OCI-LY1 (cell line): ENCODE data around the gene LSP1.

Experiments used
- H2AFZ ChIP-seq: fragments of 200-600 bp; sonication (generic), shearing (Covaris generic); 2 replicates; pipeline ENCODE4 v1.6.0; 2014; ENCODE audit warnings: antibody characterized with exemption, mild to moderate bottlenecking, low read length
- H3F3A ChIP-seq: fragments of 200-600 bp; sonication (generic), shearing (Covaris generic); 2 replicates; pipeline ENCODE4 v1.6.0; 2014; ENCODE audit warnings: mild to moderate bottlenecking, antibody characterized with exemption, low read length, moderate library complexity; ENCODE audit not compliant: insufficient read depth
- H3K27ac ChIP-seq: fragments of 200-600 bp; sonication (generic); 2 replicates; pipeline ENCODE4 v1.5.1; 2014; ENCODE audit warnings: low read length, mixed run types, mild to moderate bottlenecking, low read depth; ENCODE audit not compliant: poor library complexity, severe bottlenecking
- H3K27me3 ChIP-seq: fragments of 200-600 bp; sonication (generic); 2 replicates; pipeline ENCODE4 v1.6.0; 2014; ENCODE audit warnings: antibody characterized with exemption, mild to moderate bottlenecking, low read length, moderate library complexity; ENCODE audit not compliant: insufficient read depth
- H3K36me3 ChIP-seq: fragments of 200-600 bp; sonication (generic); 2 replicates; pipeline ENCODE4 v1.6.1; 2014; ENCODE audit warnings: mild to moderate bottlenecking, antibody characterized with exemption, low read length, moderate library complexity, mixed read lengths; ENCODE audit not compliant: insufficient read depth
- H3K4me1 ChIP-seq: fragments of 200-600 bp; sonication (generic); 2 replicates; pipeline ENCODE4 v1.5.1; 2014; ENCODE audit warnings: mild to moderate bottlenecking, low read length, moderate library complexity; ENCODE audit not compliant: insufficient read depth, severe bottlenecking
- H3K4me2 ChIP-seq: fragments of 200-600 bp; sonication (generic), shearing (Covaris generic); 2 replicates; pipeline ENCODE4 v1.6.1; 2014; ENCODE audit warnings: low read length
- H3K4me3 ChIP-seq: fragments of 200-600 bp; sonication (generic); 2 replicates; pipeline ENCODE4 v1.5.1; 2014; ENCODE audit warnings: low read length, low read depth, mild to moderate bottlenecking, mixed read lengths; ENCODE audit not compliant: poor library complexity, severe bottlenecking
- H3K79me2 ChIP-seq: fragments of 200-600 bp; shearing (Covaris generic); 2 replicates; pipeline ENCODE4 v1.6.1; 2016; ENCODE audit warnings: mixed run types, low read length, mixed read lengths; ENCODE audit not compliant: insufficient read depth
- H3K9ac ChIP-seq: fragments of 200-600 bp; sonication (generic), shearing (Covaris generic); 2 replicates; pipeline ENCODE4 v1.6.1; 2014; ENCODE audit warnings: mild to moderate bottlenecking, low read length, mixed read lengths
- H3K9me2 ChIP-seq: fragments of 200-600 bp; sonication (generic), shearing (Covaris generic); 2 replicates; pipeline ENCODE4 v1.6.1; 2014; ENCODE audit warnings: low read depth, mild to moderate bottlenecking, low read length, mixed read lengths
- H3K9me3 ChIP-seq: fragments of 200-600 bp; shearing (Covaris generic); 2 replicates; pipeline ENCODE4 v1.6.1; 2014; ENCODE audit warnings: low read length, mixed read lengths
- H4K20me1 ChIP-seq: fragments of 200-600 bp; sonication (generic), shearing (Covaris generic); 2 replicates; pipeline ENCODE4 v1.6.0; 2016; ENCODE audit warnings: mild to moderate bottlenecking, low read length; ENCODE audit not compliant: insufficient read depth
- CTCF ChIP-seq: fragments of 200-600 bp; sonication (generic), shearing (Covaris generic); IDR thresholded peaks from 2 replicates; pipeline ENCODE4 v1.5.1; 2017; ENCODE audit warnings: mild to moderate bottlenecking, antibody characterized with exemption, low read length, moderate library complexity, mixed read lengths
- EZH2 ChIP-seq: fragments of 200-600 bp; sonication (generic), shearing (Covaris generic); IDR thresholded peaks from 2 replicates; pipeline ENCODE4 v1.8.0; 2017; ENCODE audit warnings: borderline replicate concordance, mixed run types, mild to moderate bottlenecking, antibody characterized with exemption, low read length, moderate library complexity, mixed read lengths

Gene LSP1

GRCh38 chr11:1879342-1879940 lies 26.6 kb downstream of the LSP1 start:
- Histone ChIP-seq H3F3A (no peaks in the 10 kb centered on the region), H3K4me1 (peaks cover 7% of the 10 kb centered on the region), H3K9me3 (no peaks in the 10 kb centered on the region), H3K9me2 (no peaks in the 10 kb centered on the region), H4K20me1 (no peaks in the 10 kb centered on the region), H3K27me3 (no peaks in the 10 kb centered on the region), H3K79me2 (no peaks in the 10 kb centered on the region), H3K4me3 (no peak overlapping the region), H2AFZ (no peak overlapping the region), H3K27ac (no peak overlapping the region), H3K4me2 (no peak overlapping the region), H3K36me3 (peaks cover 17% of the 10 kb centered on the region), H3K9ac (no peak overlapping the region)
- TF ChIP-seq EZH2 (no peak), CTCF (no peak)

- no peak overlapping the region for H3K4me3 ChIP-seq
- H4K20me1 ChIP-seq: no peaks in the 10 kb centered on the region
- H3K27ac ChIP-seq: no peak overlapping the region
- H3K36me3 ChIP-seq: peaks cover 24% of the 10 kb centered on the region
- no peaks in the 10 kb centered on the region for H3F3A ChIP-seq
- no peak overlapping the region for H3K9ac ChIP-seq
- H3K4me1 ChIP-seq: peaks cover 7% of the 10 kb centered on the region
- H3K9me2 ChIP-seq: no peaks in the 10 kb centered on the region
- H2AFZ ChIP-seq: no peak overlapping the region
- no peak overlapping the region for H3K4me2 ChIP-seq
- H3K27me3 ChIP-seq: no peaks in the 10 kb centered on the region
- TF ChIP-seq EZH2 (no peak), CTCF (no peak)
- H3K9me3 ChIP-seq: no peaks in the 10 kb centered on the region
- no peaks in the 10 kb centered on the region for H3K79me2 ChIP-seq
These were observed 27.2 kb downstream of the LSP1 start for GRCh38 chr11:1879941-1880720.

GRCh38 chr11:1880746-1881441 lies 28.0 kb downstream of the LSP1 start:
- Histone ChIP-seq H3K27me3 (no peaks in the 10 kb centered on the region), H3K9me3 (no peaks in the 10 kb centered on the region), H3K9me2 (no peaks in the 10 kb centered on the region), H2AFZ (no peak overlapping the region), H3K4me3 (no peak overlapping the region), H3K4me1 (peaks cover 7% of the 10 kb centered on the region), H4K20me1 (no peaks in the 10 kb centered on the region), H3K36me3 (peaks cover 32% of the 10 kb centered on the region), H3K79me2 (no peaks in the 10 kb centered on the region), H3K9ac (no peak overlapping the region), H3F3A (no peaks in the 10 kb centered on the region), H3K4me2 (no peak overlapping the region), H3K27ac (no peak overlapping the region)
- no peak for TF ChIP-seq CTCF
- no peak for TF ChIP-seq EZH2
